ENCODE data around the gene REV1.

REV1 gene

DNA sequence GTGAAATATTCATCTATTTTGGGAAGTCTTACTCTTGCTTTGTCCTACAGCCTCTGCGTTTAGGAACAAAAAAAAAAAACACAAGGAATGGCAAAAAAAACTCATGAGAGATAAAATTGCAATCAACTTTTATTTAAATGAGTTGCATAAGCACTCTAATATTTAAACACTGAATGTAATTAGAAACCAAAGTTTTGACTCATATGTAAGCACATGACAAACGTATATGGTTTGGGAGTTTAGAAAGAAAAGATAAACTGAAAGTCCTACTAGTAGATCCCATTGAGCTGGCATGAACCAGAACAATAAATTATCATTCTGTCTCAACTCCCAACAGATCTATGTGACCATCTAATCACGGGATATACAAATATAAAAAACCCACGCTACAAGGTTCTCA, 44.8 kb downstream of the REV1 start:
- no peak for DNase-seq

DNA sequence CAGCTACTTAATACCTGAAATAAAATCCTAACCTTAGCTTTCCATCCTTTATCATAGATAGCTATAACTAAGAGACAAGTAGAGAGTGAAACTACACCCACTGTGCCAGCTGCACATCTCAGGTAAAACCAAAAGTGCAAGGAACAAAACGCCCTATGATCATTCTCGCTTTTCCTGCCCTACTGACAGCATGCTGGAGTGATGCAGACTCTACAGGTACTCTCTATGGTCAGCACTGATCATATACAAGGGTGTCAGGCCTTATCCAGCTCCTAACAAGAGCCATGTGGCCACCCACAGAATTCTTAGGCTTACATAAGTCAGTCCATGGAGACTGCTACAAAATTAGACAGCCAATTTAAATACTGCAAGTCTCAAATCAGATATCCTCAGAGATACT, 45.6 kb downstream of the REV1 start:
- no peak for DNase-seq

DNA sequence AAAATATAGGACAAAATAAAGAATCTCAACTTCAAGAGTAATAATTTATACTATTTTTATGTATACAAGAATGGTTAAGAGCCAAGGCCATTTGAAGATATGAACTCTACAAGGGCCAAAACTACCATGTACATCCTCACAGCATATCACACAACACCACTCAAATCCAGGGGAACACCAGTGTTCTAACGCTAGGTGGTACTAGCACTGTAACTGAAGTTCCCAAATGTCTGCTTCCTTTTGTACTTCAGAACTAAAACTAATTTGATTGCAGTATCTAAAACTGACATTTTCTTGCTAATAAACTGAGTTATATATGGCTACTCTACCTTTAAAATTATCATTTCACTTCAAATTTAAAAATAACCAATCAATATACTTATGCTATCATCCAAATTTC, 47.0 kb downstream of the REV1 start:
- no peak for DNase-seq

DNA sequence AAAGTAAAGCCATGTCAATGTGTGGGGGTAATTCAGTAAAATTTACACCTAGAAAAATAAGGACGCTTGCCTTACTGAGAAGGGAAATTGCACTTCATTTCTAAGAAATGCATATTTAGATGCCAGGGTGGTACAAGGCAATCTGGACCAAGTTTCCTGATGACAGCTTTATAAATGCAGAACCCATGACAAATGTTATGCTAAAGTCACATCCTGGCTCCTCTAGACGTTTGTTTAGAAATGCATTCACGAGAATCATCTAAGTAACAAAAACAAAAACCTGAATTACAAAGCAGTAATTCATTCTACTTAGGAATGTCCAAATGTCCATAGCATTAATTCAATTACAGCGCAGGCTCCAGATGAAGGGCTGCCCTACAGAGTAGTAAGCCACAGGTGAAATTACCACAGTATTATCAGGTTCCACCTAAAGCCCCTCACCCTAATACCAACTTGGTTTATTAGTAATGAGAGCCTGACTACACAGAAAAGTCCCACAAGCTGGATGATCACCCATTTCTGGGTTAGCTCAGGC, 49.8 kb downstream of the REV1 start:
- no peak for DNase-seq

DNA sequence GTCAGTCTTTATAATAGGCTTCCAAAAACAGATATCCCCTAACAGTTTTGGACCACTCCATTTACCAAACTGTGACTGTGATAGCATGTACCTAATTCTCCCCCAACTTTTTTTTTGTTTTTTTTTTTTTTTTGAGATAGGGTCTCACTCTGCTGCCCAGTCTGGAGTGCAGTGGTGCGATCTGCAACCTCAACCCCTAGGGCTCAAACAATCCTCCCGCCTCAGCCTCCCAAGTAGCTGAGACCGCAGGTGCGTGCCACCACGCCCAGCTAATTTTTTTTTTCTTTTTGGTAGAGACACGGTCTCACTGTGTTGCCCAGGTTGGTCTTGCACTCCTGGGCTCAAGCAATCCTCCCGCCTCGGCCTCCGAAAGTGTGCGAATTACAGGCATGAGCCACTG, 52.9 kb downstream of the REV1 start:
- DNase-seq, result no peak

DNA sequence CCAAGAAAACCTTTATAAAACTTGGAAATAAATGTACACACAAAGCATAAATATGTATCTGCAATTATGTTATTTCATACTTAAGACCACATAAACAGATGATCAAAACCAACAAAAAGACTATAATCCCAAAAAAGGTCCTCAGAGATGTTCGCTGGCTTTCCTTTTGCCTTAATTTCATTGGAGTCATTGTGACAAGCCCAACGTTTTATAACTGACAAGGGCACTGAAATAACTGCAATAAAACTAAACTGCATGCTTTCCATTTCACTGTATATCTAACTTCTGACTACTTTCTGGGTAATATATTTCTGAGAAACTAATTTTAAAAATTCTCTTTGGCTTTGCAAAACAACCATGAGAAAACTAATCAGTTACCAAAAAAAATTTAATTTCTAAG, 56.5 kb downstream of the REV1 start:
- no peak for DNase-seq

DNA sequence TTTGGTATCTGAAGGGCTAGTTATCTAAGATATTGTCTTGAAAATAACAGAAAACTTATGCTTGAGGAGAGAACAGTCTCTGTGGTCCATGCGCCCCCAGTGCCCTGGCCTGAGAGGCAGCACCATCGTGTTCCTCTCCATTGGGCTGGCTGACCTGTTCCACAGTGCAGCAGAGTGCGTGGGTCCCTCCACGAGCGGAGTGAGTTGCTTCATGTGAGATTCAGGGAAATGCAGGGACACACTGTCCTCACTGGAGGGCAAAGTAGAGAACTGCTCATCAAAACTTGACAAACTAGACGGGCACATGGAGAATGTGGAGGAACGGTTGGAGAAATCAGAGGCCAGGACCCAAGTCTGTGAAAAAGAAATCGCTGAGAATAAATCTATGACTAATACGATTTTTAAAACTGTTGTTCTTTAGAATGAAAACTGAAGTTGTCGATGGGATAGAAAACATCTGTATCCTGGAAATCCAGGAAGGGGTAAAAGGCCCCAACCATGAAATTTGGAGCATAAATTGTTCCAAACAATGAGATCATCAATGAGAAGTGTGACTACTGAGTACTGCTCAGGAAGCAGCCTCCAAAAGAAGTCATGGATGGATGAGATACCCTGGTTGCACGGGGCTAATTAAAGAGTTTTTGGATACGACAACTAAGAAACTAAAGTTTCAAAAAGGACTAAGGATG, 58.1 kb downstream of the REV1 start:
- DNase-seq, result no peak

DNA sequence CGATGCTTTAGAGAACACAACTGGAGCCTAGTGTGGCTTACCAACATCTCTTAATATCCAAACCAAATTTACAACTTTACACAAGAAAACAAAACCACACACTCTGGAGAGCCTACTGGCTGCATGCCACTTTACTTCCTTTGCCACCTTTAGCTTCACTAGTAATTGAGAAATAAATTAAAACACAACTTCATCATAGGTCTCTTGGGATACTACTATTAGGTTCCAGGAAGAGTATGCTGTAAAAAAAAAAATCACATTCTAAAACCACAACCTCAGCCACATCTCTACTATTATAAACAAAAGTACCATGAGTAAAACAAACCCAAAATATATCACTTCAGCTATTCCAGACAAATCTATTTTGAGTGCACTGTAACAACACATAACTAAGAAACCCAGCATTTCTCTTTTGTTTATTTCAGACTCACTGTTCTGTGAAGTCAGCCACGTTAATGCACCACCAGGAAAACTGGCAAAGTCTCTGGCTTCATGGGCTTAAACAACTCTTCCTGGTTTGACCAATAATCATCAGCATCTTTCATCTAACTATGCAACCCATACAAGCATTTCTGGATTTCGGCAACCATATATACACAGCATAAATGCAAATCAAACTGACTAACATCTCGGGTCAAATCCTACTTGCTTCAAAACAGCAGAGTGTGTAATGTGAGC, 59.1 kb downstream of the REV1 start:
- no peak for DNase-seq

DNA sequence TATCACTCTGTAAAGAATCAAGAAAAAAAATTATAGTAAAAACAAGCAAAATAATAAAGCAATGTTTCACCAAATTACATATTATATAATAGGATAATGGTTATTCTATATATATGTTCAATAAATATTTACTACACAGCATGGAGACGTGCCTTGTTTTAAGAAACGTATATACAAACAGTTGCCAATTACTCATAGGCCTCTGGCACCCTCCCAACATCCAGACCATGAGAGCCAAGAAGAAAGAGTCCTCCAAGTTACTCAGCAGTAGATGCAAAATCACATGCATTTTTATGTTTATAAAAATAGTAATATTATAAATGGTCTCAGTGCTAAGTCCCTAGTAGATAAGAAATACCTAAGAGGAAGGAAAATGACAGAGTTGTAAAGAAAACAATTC, 64.8 kb downstream of the REV1 start:
- no peak for DNase-seq

DNA sequence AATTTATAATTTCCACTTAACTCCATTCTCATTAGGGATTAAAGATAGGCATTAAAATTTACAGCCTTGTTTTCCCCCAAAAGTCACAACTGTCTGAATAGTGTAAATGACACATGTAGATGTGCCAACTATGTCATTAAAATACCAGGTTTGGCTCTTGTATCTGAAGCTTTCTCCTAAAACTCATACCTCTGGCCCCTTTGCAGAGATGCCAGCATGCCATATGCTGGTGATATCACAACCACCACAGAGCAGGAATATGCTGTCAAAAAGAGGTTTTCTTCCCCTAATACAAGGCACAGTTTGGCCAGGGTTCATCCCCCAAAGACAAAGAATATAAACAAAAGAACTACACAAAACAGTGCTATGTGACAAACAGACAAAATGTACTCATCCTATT, 65.4 kb downstream of the REV1 start:
- DNase-seq, result no peak

DNA sequence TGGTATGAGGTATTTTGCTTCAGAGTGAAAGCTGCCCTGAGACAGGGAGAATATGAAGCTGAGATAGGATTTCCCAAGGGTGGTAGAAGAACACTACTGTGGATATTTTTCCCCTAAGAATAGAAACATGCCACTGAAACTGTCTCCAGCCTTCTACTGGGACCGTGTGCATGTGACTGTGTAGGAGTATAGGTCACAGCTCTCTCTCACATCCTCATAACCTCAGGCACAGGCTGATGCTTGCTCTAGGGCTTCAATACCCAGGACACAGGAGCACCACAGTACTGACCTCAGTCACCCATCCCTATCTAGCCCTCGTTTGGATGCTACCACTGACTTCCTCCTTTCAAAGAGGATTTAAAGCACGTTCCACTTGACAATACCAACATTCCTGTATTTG, 67.2 kb downstream of the REV1 start:
- no peak for DNase-seq

DNA sequence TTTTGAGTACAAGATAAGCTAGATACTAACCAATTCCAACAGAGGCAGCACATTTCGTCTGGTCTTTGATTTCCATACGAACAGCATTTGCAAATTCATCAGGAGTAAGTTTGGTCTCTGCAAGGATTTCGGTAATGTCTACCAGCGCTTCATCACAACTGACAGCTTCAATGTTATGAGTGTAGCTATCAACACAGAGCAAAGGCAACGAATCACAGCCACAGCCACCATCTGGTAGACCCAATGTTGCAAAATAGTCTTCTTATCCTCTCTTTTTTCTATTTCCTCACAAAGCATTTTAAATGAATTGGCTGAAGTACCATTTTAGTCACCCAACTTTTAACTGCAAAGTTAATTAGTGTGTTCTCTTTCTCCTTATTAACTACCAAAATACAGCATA, 68.3 kb downstream of the REV1 start:
- DNase-seq, result no peak

DNA sequence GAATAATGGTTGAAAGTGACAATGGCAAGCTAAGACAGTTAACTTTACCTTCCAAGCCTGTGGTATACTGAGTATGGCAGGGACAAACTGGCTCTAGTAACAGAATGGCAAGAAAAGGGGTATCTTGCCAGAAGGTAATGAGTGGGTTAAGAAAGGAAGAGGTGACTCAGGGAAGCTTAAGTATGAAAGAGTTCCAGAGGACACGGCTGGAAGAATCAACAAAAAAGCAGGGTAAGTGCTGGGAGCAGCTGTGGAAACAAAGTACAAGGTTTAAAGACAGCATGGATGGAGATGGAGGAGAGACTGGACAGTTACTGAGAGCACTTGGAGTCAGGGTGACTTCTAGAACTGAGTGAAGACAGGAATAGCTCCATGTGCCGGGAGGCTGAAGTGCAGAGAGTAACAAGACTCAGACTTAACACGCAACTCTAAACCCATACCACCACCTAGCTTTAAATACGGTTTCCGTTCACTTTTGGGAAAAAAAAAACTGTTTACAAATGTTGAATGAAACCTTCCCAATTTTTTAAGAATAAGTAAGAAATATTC, 69.0 kb downstream of the REV1 start:
- no peak for DNase-seq

DNA sequence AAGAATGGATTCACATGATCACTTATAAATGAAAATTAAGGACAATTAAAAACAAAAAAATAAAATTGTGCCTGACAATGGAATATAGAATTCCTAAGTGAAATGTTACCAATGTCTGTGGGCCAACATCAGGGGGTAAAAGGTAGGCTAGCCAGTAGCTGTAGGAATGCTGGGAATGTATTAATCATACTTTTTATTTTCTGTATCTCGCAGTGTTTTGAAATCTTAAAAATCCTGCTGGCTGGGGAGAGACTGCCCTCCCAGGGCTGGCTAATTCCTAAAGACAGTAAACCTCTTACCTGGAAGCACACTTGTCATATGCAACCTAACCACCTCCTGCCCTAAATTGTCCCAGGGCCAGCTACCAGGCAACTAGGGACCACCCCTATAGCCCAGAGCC, 69.8 kb downstream of the REV1 start:
- DNase-seq, result no peak

DNA sequence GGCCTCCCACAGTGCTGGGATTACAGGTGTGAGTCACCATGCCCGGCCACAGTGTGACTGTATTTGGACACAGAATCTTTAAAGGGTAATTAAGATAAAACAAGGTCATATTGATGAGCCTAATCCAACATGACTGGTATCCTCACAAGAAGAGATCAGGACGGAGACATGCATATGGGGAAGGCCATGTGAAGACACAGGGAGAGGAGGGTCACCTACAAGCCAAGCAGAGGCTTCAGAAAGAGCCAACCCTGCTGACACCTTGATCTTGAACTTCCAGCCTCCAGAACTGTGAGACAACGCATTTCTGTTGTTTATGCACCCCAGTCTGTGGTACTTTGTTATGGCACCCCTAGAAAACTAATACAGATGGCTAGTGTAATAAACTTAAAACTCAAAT, 72.4 kb downstream of the REV1 start:
- DNase-seq, result no peak

DNA sequence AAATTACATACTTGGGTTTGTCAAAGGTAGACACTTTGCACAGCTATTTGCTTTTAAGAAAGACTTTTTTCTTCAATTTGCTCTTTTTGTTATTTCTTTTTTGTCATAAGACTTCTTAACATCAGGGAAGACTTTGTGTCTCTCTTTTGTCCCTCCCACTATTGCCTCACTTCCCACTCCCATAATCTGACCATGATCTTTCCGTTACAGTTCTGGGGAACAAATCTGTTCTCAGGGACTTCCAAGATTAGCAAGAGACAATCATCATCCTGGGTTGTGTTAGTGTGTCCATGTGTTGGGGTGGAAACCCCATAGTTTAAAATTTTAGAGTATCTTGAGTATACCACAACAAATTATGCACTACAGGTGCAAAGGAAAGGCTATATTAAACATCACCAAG, 75.3 kb downstream of the REV1 start:
- DNase-seq, result no peak

DNA sequence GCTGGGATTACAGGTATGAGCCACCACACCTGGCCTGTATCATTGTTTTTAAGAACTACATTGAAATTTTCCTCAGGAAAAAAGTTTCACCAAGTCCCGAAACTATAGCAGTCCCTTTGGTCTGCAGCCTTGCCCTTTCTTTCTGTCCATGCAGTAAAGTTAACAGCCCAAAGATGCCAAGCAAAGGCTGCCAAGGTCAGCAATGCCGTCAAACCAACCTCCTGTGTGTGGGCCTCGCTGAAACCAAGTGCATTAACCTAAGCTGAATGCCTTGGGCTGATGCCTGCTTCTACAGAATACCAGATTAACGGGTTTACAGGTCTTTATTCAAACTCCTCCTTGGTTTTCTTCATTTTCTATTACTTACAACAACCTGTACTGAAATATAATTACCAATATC, 79.5 kb downstream of the REV1 start:
- DNase-seq, result no peak

DNA sequence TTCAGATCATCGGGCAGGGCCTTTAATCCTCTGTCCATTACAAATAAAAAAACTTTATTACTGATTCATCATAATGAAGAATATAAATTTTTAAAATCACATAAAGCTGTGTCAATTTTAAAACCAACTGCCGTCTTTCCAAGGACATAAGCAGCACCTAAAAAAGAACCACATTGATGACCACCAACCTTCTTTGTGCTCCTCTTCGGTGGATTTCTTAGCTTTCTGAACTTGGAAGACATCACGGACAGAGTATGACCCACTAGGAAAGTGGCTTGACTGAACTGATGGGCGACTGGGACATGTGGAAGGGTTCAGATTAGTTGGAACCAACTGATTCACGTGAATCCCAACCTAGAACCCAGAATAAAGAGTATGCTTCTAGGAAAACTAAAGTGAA, 83.7 kb downstream of the REV1 start:
- DNase-seq, result no peak

DNA sequence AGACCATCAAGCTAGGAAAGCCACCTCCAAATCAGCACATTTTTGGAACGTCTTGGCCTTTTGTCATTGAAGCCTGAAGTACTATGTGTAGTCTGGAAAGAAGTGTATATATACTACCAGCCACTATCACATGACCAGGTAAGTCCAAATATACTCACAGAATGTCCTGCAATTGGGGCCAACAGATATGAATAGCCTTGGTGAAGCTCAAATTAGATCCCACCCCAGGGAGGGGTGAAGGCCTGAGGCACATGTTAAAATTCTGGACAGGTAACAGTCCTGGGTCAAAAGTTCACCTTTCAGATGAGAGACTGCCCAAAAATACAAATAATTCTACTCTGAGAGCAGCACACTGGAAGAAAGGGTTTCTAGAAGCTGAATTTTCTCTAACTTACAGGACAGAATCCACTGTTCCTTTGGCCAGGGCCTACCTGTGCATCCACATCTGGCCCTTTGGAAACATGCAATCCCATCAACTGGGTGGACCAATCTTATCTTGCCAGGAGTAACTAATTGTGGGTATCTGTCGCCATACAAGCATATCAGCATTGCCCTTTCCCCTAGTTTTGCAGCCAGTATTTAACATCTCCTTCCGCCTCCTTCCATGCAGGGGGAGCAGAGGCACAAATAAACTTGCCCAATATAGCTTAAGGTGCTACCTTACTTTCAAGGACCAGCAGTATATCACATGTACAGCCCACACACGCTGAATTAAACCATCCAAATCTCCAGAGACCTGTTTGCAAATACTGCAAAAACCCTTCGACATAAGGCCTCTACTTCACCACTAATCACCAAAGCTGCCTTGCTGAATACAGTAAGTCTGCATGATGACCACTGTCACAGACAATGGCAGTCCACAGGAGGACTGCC, 84.8 kb downstream of the REV1 start:
- no peak for DNase-seq

DNA sequence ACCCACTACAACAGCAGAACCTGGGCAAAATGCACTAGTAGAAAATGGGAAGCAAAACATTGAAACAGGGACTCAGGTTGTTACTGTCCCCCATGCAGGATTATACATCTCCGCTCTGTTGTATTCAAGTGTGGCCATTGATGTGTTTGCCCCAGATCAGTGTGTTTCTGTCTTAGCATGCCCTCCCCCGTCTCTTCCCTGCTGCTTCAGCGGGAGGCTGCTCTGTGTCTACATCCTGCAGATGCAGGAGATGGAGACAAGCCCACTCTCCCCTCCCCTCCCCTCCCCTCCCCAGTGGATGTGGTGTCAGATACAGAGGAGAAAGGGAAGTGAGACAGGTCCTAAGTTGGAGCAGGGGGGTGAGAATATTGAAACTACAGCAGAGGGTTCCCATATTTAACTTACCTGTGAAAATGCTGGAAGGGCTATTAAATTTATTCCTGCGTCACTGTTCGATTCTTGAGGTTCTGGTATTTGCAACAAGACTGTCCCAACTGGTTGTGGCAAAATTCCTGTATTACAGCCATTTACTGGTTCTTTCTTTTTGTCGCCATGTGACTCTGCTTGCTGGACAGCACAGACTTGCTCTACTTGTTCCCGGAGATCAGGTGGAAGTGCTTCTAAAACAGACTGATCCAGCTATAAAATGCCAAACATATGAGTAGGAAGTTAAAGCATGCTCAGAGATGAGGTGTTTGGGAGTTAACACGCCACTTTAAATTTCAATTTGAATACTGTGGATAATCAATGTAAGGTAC, 85.6 kb downstream of the REV1 start:
- DNase-seq, result no peak

DNA sequence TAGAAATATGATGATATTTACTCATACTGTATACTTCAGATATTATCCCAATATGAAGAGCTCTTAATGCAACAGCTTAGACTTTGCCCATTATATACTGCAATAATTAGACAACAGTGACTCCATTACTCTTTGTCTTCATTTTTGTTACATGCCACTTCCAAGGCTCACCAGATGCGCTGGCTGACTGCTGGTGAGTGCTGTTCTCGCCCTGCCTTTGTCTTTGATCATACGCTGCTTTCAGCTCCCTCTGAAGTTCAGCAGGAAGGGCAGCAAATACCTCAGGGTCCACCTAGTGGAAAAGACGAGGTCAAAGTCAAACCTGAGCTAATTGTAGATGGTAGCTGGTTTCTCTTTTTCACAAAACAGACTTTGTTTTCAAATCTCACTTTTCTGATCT, 86.3 kb downstream of the REV1 start:
- no peak for DNase-seq

DNA sequence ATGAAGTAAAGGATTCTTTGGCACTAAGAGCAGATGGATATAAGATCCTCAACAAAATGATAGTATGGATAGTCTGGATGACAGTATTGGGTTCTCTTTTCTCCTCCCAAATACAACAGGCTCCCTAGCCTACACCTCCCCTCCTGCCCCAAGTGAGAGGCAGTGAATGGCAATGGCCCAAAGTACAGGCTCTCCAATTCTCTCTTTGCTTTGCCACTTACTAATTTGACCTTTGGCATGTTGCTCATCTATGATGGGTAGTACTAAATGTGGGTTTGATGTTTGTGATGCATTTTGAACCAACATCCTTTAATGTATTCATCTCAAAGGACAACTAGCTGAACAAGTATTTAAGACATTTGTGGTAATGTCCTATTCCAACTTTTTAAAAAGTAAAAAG, 86.7 kb downstream of the REV1 start:
- no peak for DNase-seq

DNA sequence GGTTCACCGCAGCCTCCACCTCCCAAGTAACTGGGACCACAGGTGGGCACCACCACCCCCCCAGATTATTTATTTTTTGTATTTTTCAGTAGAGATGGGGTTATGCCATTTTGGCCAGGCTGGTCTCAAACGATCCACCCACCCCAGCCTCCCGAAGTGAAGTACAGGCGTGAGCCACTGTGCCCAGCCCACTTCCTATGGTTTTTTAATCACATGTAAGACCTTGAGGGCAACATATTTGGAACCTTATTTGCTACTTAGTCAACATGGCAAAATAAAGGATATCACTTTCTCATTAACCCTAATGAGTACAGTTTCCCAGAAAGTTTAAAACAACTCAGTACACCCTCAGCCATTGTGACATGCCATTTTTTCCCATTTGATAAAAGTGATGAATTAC, 88.0 kb downstream of the REV1 start:
- no peak for DNase-seq

Measured in CD4-positive, alpha-beta T cell treated with Interleukin-17A for 4 hours (primary cell).